ENCODE measurements around the gene BMPR1A.
"Not testable (repeated sequence)": the region's sequence is repeated elsewhere in the genome, so short reads cannot be mapped to it uniquely, and the experiment has no call there.

- TF ChIP-seq CTCF (IDR thresholded peaks at IDR 0.05; ENCODE audit: low read depth, low read length); EZH2phosphoT487 (IDR thresholded peaks at IDR 0.05; ENCODE audit: low read depth): not testable (repeated sequence)
Measured at GRCh38 chr10:86981020-86981419, 224.6 kb downstream of the BMPR1A start.

Data from OCI-LY3 (cell line).